ENCODE measurements around the gene ARAP1. TPM values are rescaled to one million over a fixed set of nuclear protein-coding genes. Genes with fewer than 3 reads are reported as not detected.

Gene ARAP1
- polyA plus RNA-seq, 3 donors: 31.5 to 109 (median 49.9) TPM

GRCh38 chr11:72639502-72640375 is 112.5 kb downstream of the ARAP1 start:
- WGBS, 3 donors: 64 to 70% (median 66%) methylated on average over 23 of the region's 23 CpGs
- H3K27ac ChIP-seq (ENCODE audit: low read depth, low read length): no peak overlapping the region

DNA sequence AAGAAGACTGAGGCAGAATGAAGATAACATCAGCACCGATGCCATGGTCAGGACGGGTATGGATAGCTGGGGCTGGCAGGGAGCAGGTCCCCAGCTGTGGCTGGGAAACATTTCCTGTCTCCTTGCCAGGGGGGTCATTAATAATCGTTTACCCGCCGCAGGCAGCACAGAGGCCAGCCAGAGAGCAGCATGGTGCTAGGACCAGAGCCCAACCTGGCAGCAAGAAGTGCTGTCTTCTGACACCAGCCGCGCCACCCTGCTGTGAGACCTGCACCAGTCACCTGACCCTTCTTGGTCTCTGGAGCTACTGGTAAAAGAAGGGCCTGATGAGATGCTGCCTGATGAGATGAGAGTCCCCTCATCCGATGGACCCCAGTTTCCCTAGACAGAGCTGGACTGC is 114.3 kb downstream of the ARAP1 start:
- no peak overlapping the region for H3K27ac ChIP-seq (ENCODE audit: low read depth, low read length)
- 51 to 67% (median 64%) methylated on average over 8 of the region's 8 CpGs for WGBS, 3 donors

- H3K27ac ChIP-seq (ENCODE audit: low read depth, low read length): no peak overlapping the region
- WGBS, 3 donors: 74 to 93% (median 75%) methylated on average over 2 of the region's 2 CpGs
Observed at GRCh38 chr11:72637198-72637597, 115.0 kb downstream of the ARAP1 start.

DNA sequence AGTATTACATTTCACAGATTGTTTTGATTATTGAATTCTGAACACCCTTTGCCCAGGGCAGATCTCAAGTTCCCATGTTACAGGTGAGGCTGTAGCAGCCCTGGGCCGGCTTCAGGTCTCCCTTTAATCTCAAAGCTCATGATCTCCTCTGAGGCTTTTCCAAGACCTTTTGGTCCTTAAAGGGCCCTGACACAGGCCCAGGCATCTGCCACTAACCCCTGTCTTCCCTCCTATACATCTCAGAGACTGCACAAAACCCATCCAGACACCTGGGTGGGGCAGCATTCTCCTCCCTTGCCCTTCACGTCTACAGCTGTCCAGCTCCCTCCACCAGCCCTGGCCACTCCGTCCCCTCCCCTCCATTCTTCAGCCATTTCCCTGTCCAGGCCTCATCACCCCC is 115.8 kb downstream of the ARAP1 start:
- 65 to 85% (median 75%) methylated on average over 3 of the region's 3 CpGs for WGBS, 3 donors
- H3K27ac ChIP-seq (ENCODE audit: low read depth, low read length): no peak overlapping the region

GRCh38 chr11:72635933-72636332 is 116.3 kb downstream of the ARAP1 start:
- H3K27ac ChIP-seq (ENCODE audit: low read depth, low read length): no peak overlapping the region
- WGBS, 3 donors: 56 to 68% (median 57%) methylated on average over 6 of the region's 6 CpGs

DNA sequence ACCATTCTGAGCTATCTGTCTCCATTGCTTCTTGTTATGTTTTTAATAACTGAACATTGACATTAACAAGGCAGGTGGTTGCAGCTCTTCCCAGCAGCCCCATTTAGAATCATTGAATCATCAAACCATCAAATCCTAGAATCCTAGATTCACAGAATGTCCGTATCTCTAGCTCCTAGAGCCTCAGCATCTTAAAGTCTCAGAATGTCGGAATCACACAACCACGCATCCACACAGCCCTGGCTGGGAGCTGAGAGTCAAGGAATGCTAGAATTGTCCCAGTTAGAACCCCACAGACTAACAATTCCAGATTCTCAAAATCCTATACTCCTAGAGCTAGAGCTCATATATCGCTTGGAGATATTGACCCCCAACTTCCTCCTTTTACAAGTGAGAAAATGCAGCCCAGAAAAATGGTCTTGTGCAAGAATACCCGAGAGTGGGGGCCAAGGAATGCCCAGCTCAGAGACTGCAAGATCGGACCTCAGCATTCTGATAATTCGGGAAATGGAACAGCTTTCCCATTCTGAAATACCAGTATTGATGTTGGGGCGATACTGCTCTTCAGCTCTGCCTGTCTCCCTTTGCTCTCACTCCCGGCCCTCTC is 116.8 kb downstream of the ARAP1 start:
- H3K27ac ChIP-seq (ENCODE audit: low read depth, low read length): no peak overlapping the region
- WGBS, 3 donors: 65 to 75% (median 68%) methylated on average over 9 of the region's 9 CpGs

Other genes starting within 250 kb of the ARAP1 start
- gene PDE2A, start 78.0 kb downstream of the ARAP1 start, polyA plus RNA-seq: 10 to 100 TPM; 11.2 to 84.8 (median 40.8) TPM
- gene STARD10, start 41.6 kb upstream of the ARAP1 start, polyA plus RNA-seq: 100 to 1,000 TPM in 1 of 3 donors, 10 to 100 TPM in 2; 49.3 to 142 (median 53.8) TPM
- gene ATG16L2, start 62.0 kb upstream of the ARAP1 start, polyA plus RNA-seq: 10 to 100 TPM; 12.8 to 58.0 (median 26.1) TPM